NCI-H69 (cell line): ENCODE data around the gene DNAJA4.

ENCODE experiments used
- DNase-seq: peaks from one replicate; lab custom pipeline; 2025; lab: John Stamatoyannopoulos, UW

DNAJA4 gene

DNA sequence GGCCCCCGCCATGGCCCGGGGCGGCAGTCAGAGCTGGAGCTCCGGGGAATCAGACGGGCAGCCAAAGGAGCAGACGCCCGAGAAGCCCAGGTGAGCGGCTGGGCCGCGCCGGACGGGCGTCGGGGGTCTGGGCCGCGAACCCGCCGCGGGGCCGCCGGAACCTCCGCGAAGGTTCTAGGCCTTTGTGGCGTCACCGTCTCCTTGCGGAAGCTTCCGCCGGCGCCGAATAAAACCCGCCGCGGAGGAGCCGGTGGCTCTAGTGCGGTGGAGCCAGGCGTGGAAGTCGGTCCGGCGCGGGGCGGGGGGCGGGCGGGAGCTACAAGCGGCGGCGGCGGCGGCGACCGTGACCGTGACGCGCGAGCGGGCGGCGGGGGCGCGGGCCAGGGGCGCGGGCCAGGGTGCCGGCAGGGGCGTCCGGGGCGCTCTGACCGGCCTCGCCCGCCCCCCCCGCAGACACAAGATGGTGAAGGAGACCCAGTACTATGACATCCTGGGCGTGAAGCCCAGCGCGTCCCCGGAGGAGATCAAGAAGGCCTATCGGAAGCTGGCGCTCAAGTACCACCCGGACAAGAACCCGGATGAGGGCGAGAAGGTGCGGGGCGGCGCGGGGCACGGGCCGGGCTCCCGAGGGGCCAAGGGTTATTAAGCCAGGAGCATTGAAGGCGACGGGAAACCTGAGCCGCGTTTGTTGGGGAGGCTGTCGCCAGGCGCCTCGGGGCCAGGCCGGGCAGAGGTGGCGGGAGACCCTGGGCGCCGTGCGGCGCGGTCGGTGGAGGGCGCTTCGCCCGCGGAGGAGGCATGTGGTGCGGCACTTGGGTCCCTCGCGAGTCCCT is at the start of gene DNAJA4:
Gene DNAJA4 (plus strand): TSS at position 259 of the 833 bp plus-strand sequence. CDS start 202 bp downstream, at position 461.
- peak; percentile 77 for DNase-seq

DNA sequence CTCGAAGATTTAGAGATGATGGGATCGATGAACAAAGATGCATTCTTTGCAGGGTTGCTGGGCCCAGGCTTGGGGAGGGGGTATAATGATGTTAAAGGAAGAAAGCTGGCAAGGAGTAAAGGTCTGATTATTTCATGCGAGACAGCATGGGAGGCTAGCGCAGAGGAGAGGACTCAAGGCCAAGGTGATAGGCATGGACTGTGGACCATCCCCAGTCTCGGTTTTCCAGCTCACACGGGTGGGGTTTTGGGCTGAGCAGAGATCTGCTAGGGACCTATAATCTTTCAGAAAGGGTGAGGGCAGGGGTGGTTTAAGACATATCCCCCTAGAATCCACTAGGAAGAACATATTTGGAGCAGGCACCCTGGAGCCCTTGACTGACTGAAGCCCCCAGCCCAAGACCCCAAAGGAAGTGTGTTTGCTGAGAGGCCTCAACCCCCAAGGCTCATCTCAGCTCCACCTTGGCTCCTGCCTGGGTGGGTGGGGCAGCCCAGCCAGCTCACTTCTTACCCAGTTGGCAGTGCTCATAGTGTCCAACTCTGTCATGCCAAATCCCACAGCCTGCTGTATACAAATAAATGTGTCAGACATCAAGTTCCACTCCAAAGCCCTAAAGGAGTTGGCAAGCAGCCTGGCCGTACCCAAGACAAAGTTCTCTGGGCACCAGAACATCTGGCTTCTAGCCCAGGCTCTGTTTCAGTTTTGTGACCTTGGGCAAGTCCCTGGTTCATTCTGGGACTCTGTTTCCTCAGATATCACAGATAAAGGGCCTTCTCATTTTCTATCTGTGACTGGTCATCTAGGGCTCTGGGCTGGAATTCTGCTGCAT is 47.9 kb upstream of the DNAJA4 start:
- peak; percentile 49 for DNase-seq

DNA sequence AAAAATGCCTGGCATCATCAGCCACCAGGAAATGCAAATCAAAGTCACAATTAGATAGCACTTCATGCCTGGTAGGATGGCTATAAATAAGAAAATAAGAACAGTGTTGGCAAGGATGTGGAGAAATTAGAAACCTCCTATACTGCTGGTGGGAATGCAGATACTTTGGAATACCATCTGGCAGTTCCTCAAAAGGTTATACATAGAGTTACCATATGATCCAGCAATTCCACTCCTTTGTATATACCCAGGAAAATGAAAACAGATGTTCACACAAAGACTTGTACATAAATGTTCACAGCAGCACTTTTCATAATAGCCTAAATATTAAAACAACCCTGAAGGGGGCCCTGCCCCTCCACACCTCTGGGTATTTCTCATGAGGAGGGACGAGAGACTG is 43.6 kb upstream of the DNAJA4 start:
- peak; percentile 88 for DNase-seq

DNA sequence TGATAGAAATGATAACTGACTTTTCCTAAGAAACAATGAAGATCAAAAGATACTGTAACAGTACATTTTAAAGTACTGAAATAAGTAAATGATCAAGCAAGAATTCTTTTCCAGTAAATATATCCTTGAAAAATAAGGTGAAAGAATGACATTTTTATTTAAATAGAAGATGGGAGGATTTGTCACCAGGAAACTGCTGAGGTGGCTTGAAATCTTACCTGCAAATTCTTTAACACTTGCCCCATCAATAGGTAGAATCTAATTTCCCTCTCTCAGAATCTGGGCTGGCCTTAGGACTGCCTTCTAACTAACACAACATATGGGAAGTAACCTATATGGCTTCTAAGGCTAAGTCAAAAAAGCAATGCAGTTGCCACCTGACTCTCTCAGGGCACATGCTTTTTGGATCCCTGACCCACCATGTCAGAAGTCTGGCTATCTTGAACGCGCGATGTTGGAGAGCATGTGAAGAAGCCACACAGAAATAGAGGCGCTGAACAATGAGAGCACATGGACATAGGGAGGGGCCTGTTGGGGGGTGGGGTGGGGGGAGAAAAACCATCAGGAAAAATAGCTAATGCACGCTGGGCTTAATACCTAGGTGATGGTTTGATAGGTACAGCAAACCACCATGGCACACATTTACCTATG is 41.5 kb upstream of the DNAJA4 start:
- no peak for DNase-seq

DNA sequence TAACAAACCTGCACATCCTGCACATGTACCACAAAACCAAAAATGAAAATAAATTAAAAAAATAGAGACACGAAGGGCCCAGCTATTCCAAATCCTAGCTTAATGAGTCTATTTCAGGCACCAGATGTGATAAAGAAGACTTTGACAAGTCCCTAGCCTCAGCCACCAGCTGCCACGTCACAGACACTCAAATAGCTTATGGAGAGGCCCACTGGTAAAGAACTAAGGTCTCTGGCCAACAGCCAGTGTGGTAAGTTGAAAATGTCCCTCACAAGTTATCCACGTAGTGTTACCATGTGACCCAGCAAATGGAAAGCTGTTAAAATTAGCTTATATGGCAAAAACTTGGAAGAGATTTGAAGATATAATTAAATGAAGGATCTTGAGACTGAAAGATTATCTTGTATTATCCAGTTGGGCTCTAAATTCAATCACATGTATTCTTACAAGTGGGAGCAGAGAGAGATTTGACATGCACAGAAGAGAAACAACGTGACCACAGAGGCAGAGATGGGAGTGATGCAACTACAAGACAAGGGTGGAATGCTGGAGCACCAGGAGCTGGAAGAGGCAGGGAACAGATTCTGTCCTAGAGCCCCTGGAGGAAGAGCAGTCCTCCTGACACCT is 40.9 kb upstream of the DNAJA4 start:
- no peak for DNase-seq

DNA sequence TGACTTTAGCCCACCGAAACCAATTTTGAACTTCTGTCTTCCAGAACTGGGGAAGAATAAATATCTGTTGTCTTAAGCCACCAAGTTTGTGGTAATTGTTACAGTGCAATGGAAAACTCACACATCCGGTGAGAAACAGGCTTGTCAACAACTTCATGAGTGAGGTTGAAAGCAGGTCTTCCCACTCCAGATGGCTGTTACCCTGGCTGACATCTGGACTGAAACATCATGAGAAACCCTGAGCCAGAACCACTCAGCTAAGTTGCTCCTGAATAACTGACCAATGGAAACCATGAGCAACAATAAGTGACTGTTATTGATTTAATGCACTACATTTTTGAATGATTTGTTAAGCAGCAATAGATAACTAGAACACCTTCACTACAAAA is 40.3 kb upstream of the DNAJA4 start:
- no peak for DNase-seq

DNA sequence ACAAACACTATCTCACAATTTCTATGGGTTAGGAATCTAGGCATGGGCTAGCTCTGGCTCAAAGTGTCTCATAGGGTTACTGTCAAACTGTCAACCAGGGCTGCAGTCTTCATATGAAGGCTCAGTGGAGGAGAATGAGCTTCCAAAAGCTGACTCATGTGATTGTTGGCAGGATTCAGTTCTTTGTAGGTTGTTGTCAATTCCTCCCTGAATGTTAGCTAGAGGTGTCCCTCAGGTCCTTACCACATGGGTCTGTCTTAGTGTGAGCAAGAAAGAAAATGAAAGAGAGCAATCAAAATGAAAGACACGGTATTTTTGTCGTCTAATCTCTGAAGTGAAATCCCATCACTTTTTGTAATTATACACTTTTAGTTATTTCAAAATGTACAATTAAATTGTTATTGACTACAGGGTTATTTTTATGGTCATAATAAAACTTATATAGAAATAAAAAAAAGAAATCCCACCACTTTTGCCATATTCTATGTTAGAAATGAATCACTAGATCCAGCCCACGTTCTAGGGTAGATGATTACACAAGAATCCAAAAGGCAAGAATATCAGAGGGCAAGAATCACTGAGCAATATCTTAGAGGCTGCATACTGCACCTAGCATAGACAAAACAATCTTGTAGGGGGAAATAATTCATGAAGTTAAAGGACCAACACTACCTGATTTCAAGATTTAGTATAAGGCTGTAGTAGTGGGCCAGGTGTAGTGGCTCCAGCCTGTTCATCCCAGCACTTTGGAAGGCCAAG is 38.4 kb upstream of the DNAJA4 start:
- no peak for DNase-seq

DNA sequence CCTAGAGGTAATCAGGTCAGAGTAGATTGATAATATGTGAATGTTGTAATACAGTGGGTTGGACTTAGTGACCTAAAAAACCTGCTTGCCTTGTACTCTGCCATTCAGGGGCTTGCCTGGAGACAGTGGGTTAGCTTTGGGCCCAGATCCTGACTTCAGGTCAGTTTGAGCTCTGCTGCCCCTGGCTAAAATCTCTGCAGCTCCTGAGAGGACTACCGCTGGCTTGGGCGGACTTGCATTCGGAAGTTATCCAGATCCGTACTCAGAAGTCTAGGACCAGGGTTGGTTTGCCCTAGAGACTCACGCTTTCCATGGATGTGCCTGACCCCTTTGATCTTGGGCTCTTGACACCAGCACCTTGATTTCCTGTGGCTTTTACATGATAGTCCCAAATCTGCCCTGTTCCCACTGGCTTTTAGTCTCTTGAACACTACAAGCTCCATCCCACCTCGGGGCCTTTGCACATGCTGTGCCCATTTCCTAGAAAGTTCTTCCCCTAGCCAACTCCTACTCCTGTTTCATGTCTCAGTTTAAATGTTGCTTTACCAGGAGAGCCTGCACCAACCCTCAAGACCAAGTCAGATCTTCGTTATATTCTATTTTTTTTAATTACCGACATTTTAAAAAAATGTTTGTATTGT is 35.9 kb upstream of the DNAJA4 start:
- DNase-seq = no peak

DNA sequence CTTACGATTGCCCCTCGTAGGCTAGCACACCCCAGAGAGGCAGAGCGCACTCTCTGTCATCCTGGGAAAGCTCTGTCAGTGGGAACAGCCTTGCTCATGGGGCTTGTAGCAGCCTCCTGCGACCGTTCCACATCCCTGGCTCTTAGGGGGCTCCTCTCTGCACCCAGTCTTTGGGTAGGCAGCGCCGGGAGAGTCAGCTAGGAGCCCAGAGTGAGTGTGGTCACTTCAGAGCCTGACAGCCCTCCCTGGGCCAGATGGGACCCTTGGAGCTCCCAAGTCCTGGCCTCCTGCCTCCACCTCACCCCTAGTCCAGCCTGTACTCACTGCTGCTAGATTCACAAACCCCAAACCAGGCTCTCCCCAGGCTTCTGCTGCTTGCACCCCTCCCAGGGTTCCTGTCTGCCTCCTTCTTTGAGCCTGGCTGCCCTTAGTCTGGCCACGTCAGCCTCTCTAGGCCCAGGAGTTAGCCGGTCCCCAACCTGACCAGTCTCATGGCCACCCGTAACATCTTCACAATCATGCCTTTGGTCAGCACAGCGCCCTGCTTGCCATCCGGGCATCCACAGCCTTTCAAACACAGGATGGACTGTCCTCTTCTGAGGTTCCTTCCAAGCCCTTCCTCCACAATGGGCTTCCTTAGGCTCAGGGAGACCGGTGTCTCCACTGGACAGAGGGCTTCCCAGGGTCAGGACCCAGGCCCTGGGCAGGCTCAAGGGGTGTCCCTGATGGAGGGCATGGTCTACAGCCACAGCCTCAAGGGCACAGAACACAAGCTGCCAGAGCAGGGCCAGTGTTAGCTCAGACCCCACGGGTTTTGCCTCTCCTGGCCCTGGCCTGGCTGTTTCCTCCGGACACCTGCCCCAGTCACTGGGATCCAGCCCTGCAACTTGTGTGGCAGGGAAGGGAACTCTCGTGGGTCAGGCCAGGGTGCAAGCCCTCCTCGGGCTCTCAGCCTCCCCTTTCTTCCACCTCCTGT is 34.6 kb upstream of the DNAJA4 start:
- no peak for DNase-seq

DNA sequence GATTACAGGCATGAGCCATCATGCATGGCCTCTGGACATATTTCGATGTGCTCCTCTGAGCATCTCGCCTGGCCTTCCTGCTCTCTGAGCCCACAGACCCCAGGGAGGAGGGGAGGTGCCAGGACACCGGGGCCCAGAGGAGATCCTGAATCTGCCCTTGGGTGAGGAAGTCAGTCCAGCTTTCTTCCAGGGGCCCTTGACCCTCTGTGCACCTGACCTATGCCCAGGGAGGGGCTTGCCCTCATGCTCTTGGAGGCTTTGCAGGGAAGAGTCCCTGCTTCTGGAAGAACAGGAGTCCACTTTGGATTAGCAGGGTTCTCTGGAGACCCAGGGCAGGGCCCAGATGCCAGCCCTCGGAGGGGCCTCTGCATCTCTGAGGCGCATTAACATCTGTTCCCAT is 31.4 kb upstream of the DNAJA4 start:
- no peak for DNase-seq

DNA sequence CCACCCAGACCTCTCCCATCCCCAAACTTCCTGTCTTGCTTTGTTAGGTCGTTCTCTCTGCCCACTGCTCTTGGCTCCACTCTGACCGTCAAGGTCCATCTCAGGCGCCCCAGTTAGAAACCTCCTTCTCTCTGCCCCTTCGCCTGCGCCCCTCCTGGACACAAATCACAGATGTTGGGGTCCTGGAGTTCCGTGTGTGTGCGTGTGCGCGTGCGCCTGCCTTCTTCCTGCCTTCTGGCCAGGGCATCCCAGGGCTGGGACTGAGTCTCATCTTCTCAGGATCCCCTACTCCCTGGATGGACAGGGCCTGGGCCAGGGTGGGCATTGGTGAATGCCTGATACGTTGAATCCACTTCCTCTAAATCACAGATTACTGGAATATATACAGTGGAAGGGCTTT is 30.9 kb upstream of the DNAJA4 start:
- DNase-seq = no peak

DNA sequence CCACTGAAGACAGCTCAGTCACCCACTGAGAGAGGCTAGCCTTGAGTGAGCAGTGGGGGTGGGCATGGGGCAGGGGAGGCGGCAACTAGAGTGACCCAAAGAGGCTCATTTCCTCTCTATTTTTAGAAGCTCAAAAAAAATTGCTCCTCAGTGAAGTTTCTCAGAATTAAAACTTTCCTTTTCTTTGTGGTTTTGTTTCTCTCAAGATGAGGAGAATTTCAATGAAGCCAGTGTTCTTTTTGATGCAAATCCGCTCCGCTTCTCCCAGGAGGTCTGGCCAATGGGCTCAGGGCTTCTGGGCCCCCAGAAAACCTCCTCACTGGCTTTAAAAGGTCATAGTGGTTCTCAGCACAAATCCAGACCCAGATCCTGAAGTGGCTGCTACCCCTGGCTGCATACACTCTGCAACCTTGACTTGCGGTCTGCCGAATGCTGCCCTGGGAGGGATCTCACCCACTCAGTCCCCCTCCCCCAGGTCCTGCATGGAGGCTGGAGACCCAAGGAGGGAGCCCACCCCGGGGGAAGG is 29.8 kb upstream of the DNAJA4 start, which contains the start of gene ACSBG1:
Gene ACSBG1 (minus strand): TSS at position 51 of the 526 bp plus-strand sequence. CDS start 64 bp downstream, outside the sequence.
- DNase-seq = no peak

DNA sequence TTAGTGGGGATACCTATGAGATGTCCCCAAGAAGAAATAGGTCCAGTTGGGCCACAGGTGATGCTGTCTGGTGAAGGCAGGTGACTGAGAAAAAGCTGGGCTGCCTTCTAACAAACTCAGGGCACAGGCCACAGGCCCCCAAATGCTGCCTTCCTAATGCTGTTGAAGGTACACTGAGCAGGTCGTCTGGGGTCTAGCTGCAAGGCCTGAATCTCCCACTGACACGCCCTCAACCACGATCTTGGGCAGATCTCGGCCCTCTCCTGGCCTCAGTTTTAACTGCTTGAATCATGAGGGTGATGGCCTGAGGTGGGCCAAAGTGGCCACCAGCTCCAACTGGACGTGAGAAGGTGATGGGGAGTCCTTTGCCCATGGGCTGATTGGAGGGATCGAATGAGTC is 27.9 kb upstream of the DNAJA4 start:
- no peak for DNase-seq

DNA sequence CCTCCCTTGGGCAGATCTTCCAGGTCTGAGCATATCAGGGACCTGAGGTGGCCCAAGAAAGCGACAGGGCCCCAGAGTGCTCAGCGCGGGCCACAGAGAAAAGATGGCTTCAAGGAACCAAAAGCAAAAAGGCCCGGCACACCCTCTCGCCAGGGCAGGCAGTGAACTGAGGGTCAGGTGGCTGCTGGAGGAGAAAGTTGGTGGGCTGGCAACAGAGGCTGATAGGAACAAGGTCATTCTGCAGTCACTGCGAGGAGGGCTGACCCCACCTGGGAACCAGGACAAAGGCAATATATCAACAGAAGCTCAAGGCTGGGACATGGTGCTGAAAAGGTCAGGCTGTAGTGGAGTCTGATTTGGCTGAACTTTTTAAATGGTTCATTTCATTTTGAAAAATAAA is 27.2 kb upstream of the DNAJA4 start:
- no peak for DNase-seq

DNA sequence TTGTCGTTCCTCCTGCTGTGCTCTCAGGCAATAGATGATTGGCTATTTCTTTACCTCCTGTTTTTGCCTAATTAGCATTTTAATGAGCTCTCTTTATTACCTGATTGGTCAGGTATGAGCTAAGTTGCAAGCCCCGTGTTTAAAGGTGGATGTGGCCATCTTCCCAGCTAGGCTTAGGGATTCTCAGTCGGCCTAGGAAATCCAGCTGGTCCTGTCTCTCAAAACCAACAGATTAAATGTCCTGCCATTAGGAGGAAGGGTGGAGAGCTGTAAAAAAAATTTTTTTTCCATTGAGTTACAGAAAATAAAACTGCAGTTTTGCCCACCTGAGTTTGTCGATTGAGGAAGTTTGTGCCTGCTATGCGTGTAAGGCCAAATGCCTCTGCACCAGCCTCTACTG is 24.6 kb upstream of the DNAJA4 start:
- no peak for DNase-seq

DNA sequence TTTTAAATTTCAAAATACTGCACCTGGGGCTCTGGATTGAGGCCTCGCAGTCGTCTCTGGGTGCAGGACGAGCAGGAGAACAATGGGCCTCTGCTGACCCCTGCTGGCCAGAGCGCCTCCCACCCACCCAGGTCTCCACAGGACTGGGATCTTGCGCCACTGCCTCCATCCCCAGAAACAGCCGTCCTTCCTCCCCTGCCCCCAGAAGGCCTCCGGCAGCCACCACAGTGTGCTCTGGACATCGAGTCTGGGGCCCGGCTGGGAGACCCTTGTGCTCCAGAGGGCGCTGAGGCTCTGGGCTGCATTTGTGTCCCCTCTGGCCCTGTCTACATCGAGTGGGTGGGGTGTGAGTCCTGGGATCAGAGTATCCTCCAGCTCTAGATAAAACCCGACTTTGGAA is 23.3 kb upstream of the DNAJA4 start:
- DNase-seq = peak; percentile 71

DNA sequence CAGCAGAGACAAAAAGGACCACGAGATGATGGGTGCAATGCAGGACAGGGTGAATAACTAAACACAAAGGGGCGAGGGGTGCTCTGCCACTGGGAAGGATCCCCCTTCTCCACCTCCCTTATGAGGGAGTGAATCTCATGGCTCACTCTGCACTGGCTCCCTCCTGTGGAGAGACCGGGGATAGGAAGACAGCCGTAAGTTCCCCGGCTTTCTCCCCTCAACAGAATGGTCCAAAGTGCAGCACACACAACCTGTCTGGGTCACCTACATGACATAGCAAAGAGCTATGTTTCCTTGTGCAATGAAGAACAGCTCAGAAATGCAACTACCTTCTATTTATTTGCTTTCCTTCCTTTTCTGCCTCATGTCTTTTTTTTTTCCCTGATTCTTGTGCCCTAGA is 22.2 kb upstream of the DNAJA4 start:
- peak; percentile 56 for DNase-seq

DNA sequence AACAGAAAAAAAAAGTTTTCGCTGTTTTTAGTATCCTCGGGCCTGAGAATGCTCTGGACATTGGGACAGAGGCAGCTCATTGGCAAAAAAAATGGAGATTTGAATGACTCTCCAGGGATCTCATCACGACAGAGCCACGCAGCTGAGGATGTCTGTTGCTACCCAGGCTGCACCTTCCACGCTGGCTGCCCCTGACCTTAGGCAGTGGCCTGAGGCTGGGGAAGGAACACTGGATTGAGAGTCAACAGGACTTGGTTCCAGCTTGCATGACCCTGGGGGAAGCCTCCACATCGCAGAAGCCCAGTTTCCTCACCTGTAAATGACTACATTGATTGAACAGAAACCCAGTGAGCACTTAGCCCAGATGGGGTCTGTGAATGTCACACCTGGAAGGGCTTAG is 21.3 kb upstream of the DNAJA4 start:
- no peak for DNase-seq

DNA sequence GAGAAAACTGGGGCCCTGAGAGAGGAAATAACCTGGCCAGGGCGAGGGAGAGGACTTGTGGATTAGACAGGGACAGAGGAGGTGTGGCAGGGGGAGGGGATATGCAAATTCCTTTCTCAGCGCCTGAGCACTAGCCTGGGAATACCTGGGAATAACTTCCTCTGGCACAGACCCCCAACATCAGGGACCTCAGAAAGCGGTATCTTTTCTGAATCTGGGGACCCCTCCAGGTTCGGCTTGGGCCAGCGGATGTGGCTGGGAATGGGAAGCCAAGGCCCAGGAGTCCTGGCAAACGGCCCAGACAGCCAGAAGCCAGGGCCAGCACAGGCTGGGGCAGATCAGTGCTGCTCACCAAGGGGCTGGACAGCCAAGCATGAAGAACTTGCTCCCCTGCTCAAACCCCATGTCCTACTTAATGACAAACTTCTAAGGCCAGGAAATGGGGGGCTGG is 20.8 kb upstream of the DNAJA4 start:
- no peak for DNase-seq
